GM08714 (cell line): Measurements from ENCODE around the gene MTUS2.

Experiments
- H3K4me3 ChIP-seq: fragments of 200-500 bp; sonication (Bioruptor generic); 2 replicates; pipeline ENCODE4 v1.5.1; 2014; ENCODE audit warnings: mild to moderate bottlenecking, low read length, inconsistent platforms
- ZNF274 ChIP-seq: IDR thresholded peaks from 2 replicates; pipeline ENCODE4 v1.6.1; 2012; ENCODE audit warnings: mild to moderate bottlenecking, low read depth, low read length

The MTUS2 gene

DNA sequence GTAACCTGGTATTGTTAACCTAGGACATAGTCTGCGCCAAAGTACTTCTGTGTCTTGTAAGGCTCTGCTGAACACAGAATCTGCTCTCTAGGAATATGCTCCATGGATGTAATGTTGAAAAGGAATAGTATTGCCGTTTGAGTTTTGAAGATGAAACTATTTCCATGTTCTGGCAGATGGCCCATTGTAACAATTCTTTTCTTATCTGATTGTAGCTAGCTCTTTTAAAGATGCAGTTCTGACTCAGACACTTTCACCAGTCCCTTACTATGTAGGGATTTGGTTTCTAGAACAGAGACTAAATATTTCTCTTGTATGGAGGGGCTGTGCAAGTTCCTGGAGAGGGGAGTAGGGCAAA, 185.6 kb downstream of the MTUS2 start:
- no peak for TF ChIP-seq ZNF274
- no peak overlapping the region for H3K4me3 ChIP-seq

DNA sequence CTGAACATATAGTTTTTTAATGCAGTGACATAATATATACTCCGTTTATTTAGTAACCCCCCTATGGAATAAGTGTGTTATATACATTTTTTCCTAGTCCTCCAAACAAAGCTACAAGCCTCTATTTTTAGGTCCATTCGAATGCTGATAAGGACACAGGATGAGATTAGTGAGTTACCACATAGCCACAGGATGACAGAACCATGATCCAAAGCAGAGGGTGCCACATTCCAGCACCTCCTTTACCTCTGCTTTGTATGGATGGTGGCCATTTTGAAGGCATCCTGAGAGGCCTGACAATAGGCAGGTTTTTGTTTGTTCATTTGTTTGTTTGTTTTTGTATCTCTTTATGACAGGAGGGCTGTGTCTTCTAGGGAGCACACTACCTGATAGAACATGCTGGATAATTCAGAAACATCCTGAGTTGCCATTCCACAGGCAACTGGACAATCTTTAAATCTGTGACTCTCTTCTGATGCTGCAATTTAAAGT, 186.3 kb downstream of the MTUS2 start:
- no peak overlapping the region for H3K4me3 ChIP-seq
- no peak for TF ChIP-seq ZNF274

DNA sequence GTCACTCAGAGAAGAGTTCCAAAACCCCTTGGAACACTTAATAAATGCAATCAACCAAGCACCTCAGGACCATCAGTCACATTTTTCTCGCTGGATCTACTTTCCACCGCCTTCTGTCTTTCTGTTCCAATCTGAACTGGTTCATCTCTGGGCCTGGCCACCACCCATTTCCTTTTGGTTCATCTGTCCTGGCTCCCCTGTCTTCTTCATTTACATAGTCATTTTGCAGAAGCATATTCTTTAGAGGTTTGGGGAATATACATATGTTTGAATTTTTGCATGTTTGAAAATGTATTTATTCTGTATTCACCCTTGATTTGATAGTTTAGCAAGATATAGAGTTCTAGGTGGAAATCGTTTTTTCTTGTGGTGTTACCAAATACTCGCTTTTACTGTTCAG, 188.2 kb downstream of the MTUS2 start:
- no peak overlapping the region for H3K4me3 ChIP-seq
- TF ChIP-seq ZNF274 = no peak

GRCh38 chr13:29020314-29020713, 200.2 kb downstream of the MTUS2 start:
- H3K4me3 ChIP-seq = no peak overlapping the region
- no peak for TF ChIP-seq ZNF274

- H3K4me3 ChIP-seq = no peak overlapping the region
- no peak for TF ChIP-seq ZNF274
Observed at GRCh38 chr13:29021311-29021710, 201.2 kb downstream of the MTUS2 start.

DNA sequence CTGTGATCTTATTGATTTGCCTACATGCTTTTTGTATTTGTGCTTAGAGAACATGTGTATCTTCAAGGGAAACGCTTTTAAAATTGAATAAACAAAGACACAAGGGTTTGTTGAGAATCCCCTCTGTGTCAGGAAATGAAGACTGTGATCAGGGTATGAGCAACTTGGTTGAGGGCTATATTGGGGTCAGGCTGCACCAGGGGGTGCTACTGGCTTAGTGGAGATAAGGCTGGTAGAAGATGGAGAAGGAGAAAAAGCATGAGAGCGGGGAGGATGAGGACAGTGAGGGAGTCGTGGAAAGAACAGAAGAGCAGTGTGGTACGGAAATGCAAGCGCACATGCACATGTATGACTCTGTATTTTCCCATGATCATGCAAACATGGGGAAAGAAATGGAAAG, 201.6 kb downstream of the MTUS2 start:
- no peak for TF ChIP-seq ZNF274
- H3K4me3 ChIP-seq = no peak overlapping the region

- H3K4me3 ChIP-seq = no peak overlapping the region
- TF ChIP-seq ZNF274 = no peak
Observed at GRCh38 chr13:29022410-29022809, 202.3 kb downstream of the MTUS2 start.

DNA sequence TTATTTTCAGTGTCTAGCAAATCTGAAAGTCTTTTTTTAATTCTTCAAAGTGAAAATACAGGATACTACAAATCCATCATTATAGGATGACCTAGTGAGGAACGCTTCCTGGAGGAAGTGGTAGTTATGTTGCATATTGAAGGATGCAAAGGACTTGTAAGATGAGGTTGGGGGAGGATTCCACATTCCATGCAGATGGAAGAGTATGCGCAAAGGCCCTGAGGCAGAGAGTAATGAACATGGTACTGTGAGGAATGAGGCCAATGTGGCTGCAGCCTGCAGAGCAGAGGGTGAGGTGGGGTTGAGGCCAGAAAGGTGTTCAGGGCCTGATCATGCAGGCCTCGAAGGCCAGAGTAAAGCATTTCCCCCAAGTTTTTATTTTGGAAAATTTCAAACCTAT, 202.8 kb downstream of the MTUS2 start:
- no peak overlapping the region for H3K4me3 ChIP-seq
- no peak for TF ChIP-seq ZNF274

DNA sequence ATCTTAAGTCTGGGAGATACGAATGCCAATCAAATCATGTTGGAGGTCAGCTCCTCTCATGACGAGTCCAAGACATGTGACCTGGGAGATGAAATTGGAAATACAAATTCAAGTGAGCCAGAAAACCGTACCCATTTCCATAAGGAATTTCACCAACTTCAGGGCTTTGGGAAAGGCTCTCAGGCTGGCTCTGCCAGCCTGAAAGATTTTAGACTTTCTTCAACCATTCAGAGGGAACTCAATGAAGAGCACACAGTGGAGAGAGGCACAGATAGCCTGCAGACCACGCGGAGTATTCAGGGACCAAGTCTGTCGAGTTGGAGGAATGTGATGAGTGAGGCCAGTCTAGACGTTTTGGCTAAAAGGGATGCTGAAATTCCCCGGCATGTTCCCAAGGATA, 204.6 kb downstream of the MTUS2 start:
- no peak for TF ChIP-seq ZNF274
- no peak overlapping the region for H3K4me3 ChIP-seq

GRCh38 chr13:29028868-29029267, 208.7 kb downstream of the MTUS2 start:
- no peak for TF ChIP-seq ZNF274
- H3K4me3 ChIP-seq = no peak overlapping the region

- no peak for TF ChIP-seq ZNF274
- no peak overlapping the region for H3K4me3 ChIP-seq
Observed at GRCh38 chr13:29038700-29039099, 218.6 kb downstream of the MTUS2 start.

GRCh38 chr13:29039212-29039611, 219.1 kb downstream of the MTUS2 start:
- H3K4me3 ChIP-seq = no peak overlapping the region
- TF ChIP-seq ZNF274 = no peak

- H3K4me3 ChIP-seq = no peak overlapping the region
- no peak for TF ChIP-seq ZNF274
Observed at GRCh38 chr13:29046588-29046987, 226.4 kb downstream of the MTUS2 start.

- no peak overlapping the region for H3K4me3 ChIP-seq
- TF ChIP-seq ZNF274 = no peak
Observed at GRCh38 chr13:29049524-29049923, 229.4 kb downstream of the MTUS2 start.

DNA sequence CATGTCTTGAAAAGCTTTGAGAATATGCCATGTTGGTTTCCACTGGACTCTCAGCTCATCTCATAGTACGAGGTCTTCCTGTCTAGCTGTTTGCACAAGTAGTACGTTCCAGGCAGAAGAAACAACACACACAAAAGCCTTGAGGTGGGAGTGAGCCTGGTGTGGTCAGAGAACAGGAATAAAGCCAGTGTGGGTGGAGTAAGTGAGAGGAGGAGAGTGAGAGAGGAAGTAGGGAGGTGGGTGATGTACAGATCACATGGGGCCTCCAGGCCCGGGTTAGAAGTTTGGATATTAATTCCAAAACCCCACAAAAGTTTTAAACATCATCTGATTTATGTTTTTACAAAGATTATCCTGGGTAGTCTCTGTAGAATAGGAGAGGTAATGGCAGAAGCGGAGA, 230.6 kb downstream of the MTUS2 start:
- TF ChIP-seq ZNF274 = no peak
- no peak overlapping the region for H3K4me3 ChIP-seq

- no peak overlapping the region for H3K4me3 ChIP-seq
- TF ChIP-seq ZNF274 = no peak
Observed at GRCh38 chr13:29059800-29060199, 239.7 kb downstream of the MTUS2 start.
